SK-N-SH treated with all-trans-retinoic acid at 6 μM for 48 hours (cell line): ENCODE data around the gene GCA.

Source experiments
- ATAC-seq: fragments of 200-7000 bp; cut with Tn5 transposase; 3 replicates; pipeline ENCODE4 v1.9.1; 2020; ENCODE audit warnings: mild to moderate bottlenecking, moderate library complexity
- BACH2 ChIP-seq: fragments of 250-450 bp; sonication (Bioruptor Pico); IDR thresholded peaks from 2 replicates; pipeline ENCODE4 v1.9.0; 2021; ENCODE audit warnings: mild to moderate bottlenecking, borderline replicate concordance
- CREB5 ChIP-seq: fragments of 250-450 bp; sonication (Bioruptor Pico); IDR thresholded peaks from 2 replicates; pipeline ENCODE4 v1.5.1; 2020; ENCODE audit warnings: low read depth, mild to moderate bottlenecking, moderate library complexity
- CSDC2 ChIP-seq: fragments of 250-450 bp; sonication (Bioruptor Pico); IDR thresholded peaks from 2 replicates; pipeline ENCODE4 v1.5.0; 2020; ENCODE audit warnings: mild to moderate bottlenecking, moderate library complexity
- CSRNP3 ChIP-seq: fragments of 250-450 bp; sonication (Bioruptor Pico); IDR thresholded peaks from 2 replicates; pipeline ENCODE4 v1.5.1; 2021; ENCODE audit warnings: mild to moderate bottlenecking, moderate library complexity
- ESRRG ChIP-seq: fragments of 250-450 bp; sonication (Bioruptor Pico); IDR thresholded peaks from 2 replicates; pipeline ENCODE4 v1.6.1; 2021; ENCODE audit warnings: mild to moderate bottlenecking
- ISL1 ChIP-seq: fragments of 250-450 bp; sonication (Bioruptor Pico); IDR thresholded peaks from 2 replicates; pipeline ENCODE4 v2.1.2; 2022; ENCODE audit warnings: mild to moderate bottlenecking, moderate library complexity
- OSR1 ChIP-seq: fragments of 250-450 bp; sonication (Bioruptor Pico); IDR thresholded peaks from 2 replicates; pipeline ENCODE4 v1.8.0; 2022; ENCODE audit warnings: moderate library complexity, mild to moderate bottlenecking, inconsistent platforms
- PATZ1 ChIP-seq: fragments of 250-450 bp; sonication (Bioruptor Pico); IDR thresholded peaks from 2 replicates; pipeline ENCODE4 v1.8.0; 2020; ENCODE audit warnings: mild to moderate bottlenecking, moderate library complexity, borderline replicate concordance
- PPARA ChIP-seq: fragments of 250-450 bp; sonication (Bioruptor Pico); IDR thresholded peaks from 2 replicates; pipeline ENCODE4 v1.5.0; 2020; ENCODE audit warnings: mild to moderate bottlenecking, borderline replicate concordance
- RARB ChIP-seq: fragments of 250-450 bp; sonication (Bioruptor Pico); IDR thresholded peaks from 2 replicates; pipeline ENCODE4 v1.8.0; 2021; ENCODE audit warnings: mild to moderate bottlenecking, moderate library complexity
- SNAI2 ChIP-seq: fragments of 250-450 bp; sonication (Bioruptor Pico); IDR thresholded peaks from 2 replicates; pipeline ENCODE4 v1.5.0; 2020; ENCODE audit warnings: mild to moderate bottlenecking, moderate library complexity
- TOX ChIP-seq: fragments of 250-450 bp; sonication (Bioruptor Pico); IDR thresholded peaks from 2 replicates; pipeline ENCODE4 v1.8.0; 2021; ENCODE audit warnings: mild to moderate bottlenecking, moderate library complexity, borderline replicate concordance
- TSHZ2 ChIP-seq: fragments of 250-450 bp; sonication (Bioruptor Pico); IDR thresholded peaks from 2 replicates; pipeline ENCODE4 v1.5.0; 2020; ENCODE audit warnings: mild to moderate bottlenecking, moderate library complexity
- ZC3H10 ChIP-seq: fragments of 250-450 bp; sonication (Bioruptor Pico); IDR thresholded peaks from 2 replicates; pipeline ENCODE4 v1.5.1; 2021; ENCODE audit warnings: mild to moderate bottlenecking, moderate library complexity
- ZFP3 ChIP-seq: fragments of 250-450 bp; sonication (Bioruptor Pico); IDR thresholded peaks from 2 replicates; pipeline ENCODE4 v1.5.0; 2020; ENCODE audit warnings: mild to moderate bottlenecking, moderate library complexity
- ZNF565 ChIP-seq: fragments of 450-650 bp; formaldehyde crosslinking; conservative IDR thresholded peaks from 2 replicates; pipeline ENCODE4 v1.5.0; 2020; ENCODE audit warnings: low read depth, mild to moderate bottlenecking, moderate library complexity
- ZNF8 ChIP-seq: fragments of 450-650 bp; formaldehyde crosslinking; IDR thresholded peaks from 2 replicates; pipeline ENCODE4 v1.5.0; 2020; ENCODE audit warnings: mild to moderate bottlenecking, moderate library complexity

Gene GCA

GRCh38 chr2:162400336-162400735, 56.4 kb downstream of the GCA start:
- no peak for ATAC-seq
- no peak for TF ChIP-seq ESRRG (CRISPR knock-in tag)
- no peak for TF ChIP-seq TOX
- no peak for TF ChIP-seq SNAI2 (CRISPR knock-in tag)
- TF ChIP-seq ZNF8 (CRISPR knock-in tag), result no peak
- TF ChIP-seq TSHZ2 (CRISPR knock-in tag), result no peak
- no peak for TF ChIP-seq ZFP3 (CRISPR knock-in tag)
- TF ChIP-seq RARB (CRISPR knock-in tag), result no peak
- no peak for TF ChIP-seq ISL1 (CRISPR knock-in tag)
- TF ChIP-seq CSDC2, result no peak
- no peak for TF ChIP-seq CSRNP3 (CRISPR knock-in tag)
- no peak for TF ChIP-seq ZNF565 (CRISPR knock-in tag)
- TF ChIP-seq BACH2 (CRISPR knock-in tag), result no peak
- TF ChIP-seq CREB5, result no peak
- no peak for TF ChIP-seq PPARA (CRISPR knock-in tag)
- TF ChIP-seq PATZ1 (CRISPR knock-in tag), result no peak
- TF ChIP-seq, all 23 proteins: peak for 0

- no peak for ATAC-seq
- TF ChIP-seq SNAI2 (CRISPR knock-in tag) (no peak), PPARA (CRISPR knock-in tag) (no peak), TSHZ2 (CRISPR knock-in tag) (no peak), ZNF565 (CRISPR knock-in tag) (no peak), CREB5 (no peak), OSR1 (CRISPR knock-in tag) (no peak), ZC3H10 (CRISPR knock-in tag) (no peak), CSRNP3 (CRISPR knock-in tag) (no peak), ZFP3 (CRISPR knock-in tag) (no peak)
Measured at GRCh38 chr2:162401871-162402270, 57.9 kb downstream of the GCA start.
